HG02623 (cell line): Measurements from ENCODE around the gene MACO1.

Experiments used
- ATAC-seq: cut with Tn5 transposase; IDR thresholded peaks from one replicate; pipeline ENCODE4 v1.9.1; 2021; ENCODE audit warnings: moderate library complexity; ENCODE audit not compliant: unreplicated experiment

The MACO1 gene

GRCh38 chr1:25520446-25521061, 89.9 kb downstream of the MACO1 start:
- ATAC-seq = no peak

GRCh38 chr1:25522031-25522655, 91.4 kb downstream of the MACO1 start:
- no peak for ATAC-seq

GRCh38 chr1:25523542-25523941, 92.8 kb downstream of the MACO1 start:
- no peak for ATAC-seq

GRCh38 chr1:25524568-25525360, 94.1 kb downstream of the MACO1 start:
- ATAC-seq = no peak

- no peak for ATAC-seq
Measured at GRCh38 chr1:25525361-25525688, 94.6 kb downstream of the MACO1 start.

GRCh38 chr1:25526753-25527152, 96.1 kb downstream of the MACO1 start:
- no peak for ATAC-seq

GRCh38 chr1:25527226-25527846, 96.6 kb downstream of the MACO1 start:
- ATAC-seq = no peak

- no peak for ATAC-seq
Measured at GRCh38 chr1:25527946-25528595, 97.4 kb downstream of the MACO1 start.

- no peak for ATAC-seq
Measured at GRCh38 chr1:25528881-25529517, 98.3 kb downstream of the MACO1 start.

GRCh38 chr1:25529518-25530185, 99.0 kb downstream of the MACO1 start:
- no peak for ATAC-seq

- no peak for ATAC-seq
Measured at GRCh38 chr1:25530186-25531081, 99.7 kb downstream of the MACO1 start.

- ATAC-seq = no peak
Measured at GRCh38 chr1:25531082-25531461, 100.4 kb downstream of the MACO1 start.

GRCh38 chr1:25532970-25533369, 102.3 kb downstream of the MACO1 start:
- ATAC-seq = no peak

- ATAC-seq = no peak
Measured at GRCh38 chr1:25533775-25534409, 103.2 kb downstream of the MACO1 start.

GRCh38 chr1:25534410-25534788, 103.7 kb downstream of the MACO1 start:
- ATAC-seq = no peak

GRCh38 chr1:25536124-25536523, 105.4 kb downstream of the MACO1 start:
- no peak for ATAC-seq

GRCh38 chr1:25537153-25537831, 106.6 kb downstream of the MACO1 start:
- no peak for ATAC-seq

- ATAC-seq = no peak
Measured at GRCh38 chr1:25538191-25538767, 107.6 kb downstream of the MACO1 start.
